SH-SY5Y (cell line): ENCODE measurements around the gene TTC27.

Experiments used
- GATA2 ChIP-seq: IDR thresholded peaks from 2 replicates; pipeline ENCODE4 v1.6.1; 2011; ENCODE audit warnings: mild to moderate bottlenecking, low read depth, low read length
- GATA3 ChIP-seq: IDR thresholded peaks from 2 replicates; pipeline ENCODE4 v1.6.1; 2011; ENCODE audit warnings: low read depth, mild to moderate bottlenecking, low read length, moderate library complexity

- TF ChIP-seq GATA3 (no peak), GATA2 (no peak)
Observed at GRCh38 chr2:32617599-32618189, 10.2 kb upstream of the TTC27 start.
